ENCODE data around the gene TAF6L.
A peak's percentile ranks its signal among the peaks of the same experiment; 100 is the strongest.
"Not testable (repeated sequence)": the region's sequence is repeated elsewhere in the genome, so short reads cannot be mapped to it uniquely, and the experiment has no call there.

TAF6L gene

DNA sequence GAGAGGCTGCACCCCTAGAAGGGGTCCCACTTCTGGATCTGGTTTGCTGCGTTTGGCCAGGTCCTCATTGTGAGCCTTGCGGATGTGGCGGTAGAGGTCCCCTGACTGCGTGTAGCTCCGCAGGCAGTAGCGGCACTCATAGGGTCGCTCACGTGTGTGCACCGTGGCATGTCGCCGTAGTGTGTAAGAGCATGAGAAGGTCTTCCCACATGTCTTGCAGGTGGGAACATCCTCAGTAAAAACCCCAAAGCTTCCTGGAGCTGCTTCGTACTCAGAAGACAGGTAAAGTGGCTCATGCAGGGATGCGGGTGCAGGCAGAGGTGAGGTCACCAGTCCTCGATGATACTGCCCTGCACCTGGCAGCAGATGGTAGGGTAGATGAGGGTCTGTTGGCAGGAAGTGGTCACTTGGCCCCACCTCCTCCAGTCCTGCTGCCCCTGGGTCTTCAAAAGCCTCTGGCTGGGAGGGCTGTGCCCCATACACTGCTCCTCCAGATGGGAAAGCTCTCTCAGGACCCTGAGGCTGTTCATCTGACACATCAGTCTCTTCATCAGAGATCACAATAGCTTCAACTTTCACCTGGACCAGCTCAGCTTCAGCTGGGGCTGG lies 18.9 kb upstream of the TAF6L start:
- H3K4me1 Mint-ChIP-seq, result peaks cover 28% of the 10 kb centered on the region
- peak overlapping the region; percentile 79 for H3K27ac Mint-ChIP-seq
- H3K36me3 Mint-ChIP-seq, result peaks cover 7% of the 10 kb centered on the region
- no peak overlapping the region for H3K4me3 Mint-ChIP-seq
- no peaks in the 10 kb centered on the region for H3K9me3 Mint-ChIP-seq
- ATAC-seq, result no peak
- H3K27me3 Mint-ChIP-seq, result no peaks in the 10 kb centered on the region

DNA sequence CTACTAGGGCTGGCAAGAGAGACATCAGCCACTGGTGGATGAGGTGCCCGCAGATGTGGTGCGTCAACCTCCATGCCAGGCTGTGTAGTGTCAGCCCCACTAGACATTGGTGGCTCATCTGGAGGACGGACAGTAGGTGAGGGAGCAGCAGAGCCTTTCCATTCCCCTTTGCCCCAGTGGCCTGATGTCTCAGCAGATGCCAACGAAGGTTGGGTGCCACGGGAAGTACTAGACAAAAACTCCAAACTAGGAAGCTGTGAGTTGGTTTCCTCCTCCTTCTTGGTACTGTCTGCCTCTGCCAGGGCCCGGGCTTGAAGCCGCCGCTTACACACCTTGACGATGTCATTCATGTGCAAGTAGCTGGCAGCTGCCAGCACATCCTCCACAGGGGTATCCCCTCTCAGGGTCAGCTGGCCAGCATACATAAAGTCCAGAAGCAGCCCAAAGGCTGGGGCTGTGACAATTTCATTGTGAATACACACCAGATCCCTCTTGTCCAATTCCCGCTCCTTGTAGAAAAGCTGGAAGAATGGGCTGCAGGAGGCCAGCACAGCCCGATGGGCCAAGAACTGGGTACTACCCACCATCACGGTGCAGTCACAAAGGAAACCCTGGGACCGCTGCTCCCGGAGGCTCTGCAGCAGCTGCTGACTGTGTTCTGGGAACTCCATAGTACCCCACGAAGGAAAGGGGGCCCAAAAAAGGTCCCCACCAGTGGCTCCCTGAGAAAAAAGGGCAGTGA lies 18.0 kb upstream of the TAF6L start:
- H3K36me3 Mint-ChIP-seq, result peaks cover 7% of the 10 kb centered on the region
- peak overlapping the region; percentile 79 for H3K27ac Mint-ChIP-seq
- peaks cover 28% of the 10 kb centered on the region for H3K4me1 Mint-ChIP-seq
- H3K27me3 Mint-ChIP-seq, result no peaks in the 10 kb centered on the region
- no peaks in the 10 kb centered on the region for H3K9me3 Mint-ChIP-seq
- peak overlapping the region; percentile 88 for H3K4me3 Mint-ChIP-seq
- ATAC-seq, result no peak

DNA sequence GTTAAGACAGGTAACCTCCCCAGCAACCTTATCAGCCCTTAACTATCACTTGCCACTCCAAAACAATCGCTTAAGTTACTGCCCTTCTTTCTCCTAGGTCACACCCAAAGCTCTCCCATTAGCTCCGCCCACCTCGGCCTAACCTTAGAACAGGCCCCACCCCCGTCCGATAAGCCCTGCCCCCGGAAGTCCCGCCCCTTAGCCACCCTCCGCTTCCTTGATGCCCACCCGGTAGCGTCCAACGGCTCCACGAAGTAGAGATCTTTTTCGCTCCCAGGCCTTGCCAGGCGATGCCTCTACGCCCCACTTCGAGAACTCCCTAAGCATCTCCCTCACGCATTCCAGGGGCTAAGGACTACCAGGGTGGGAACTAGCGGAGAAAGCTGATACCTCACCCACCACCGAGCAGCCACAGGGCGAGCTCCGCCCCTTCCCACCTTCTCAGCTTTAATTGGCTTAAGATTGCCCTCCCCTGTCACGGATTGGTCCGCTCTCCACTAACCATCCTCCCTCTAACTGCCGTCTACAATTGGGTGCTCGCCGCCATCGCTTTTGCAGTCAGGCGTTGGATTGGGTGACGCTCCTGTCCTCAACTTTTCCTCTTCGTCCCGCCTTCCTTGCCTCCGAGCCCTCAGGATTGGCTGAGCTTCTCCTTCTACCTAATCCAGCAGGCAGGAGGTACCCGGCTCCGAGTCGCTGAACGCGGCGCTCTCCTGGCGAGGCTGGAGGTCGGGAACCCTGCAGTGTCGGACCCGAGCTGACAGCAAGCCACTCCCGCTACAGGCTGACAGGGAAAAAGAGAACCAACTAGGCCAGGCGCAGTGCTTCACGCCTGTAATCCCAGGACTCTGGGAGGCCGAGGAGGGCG lies 17.2 kb upstream of the TAF6L start, which contains the start of gene ZBTB3:
Gene ZBTB3, minus strand, starts transcription at position 425 of the 868 bp plus-strand sequence. CDS start 496 bp downstream, outside the sequence.
- H3K4me1 Mint-ChIP-seq, result peaks cover 23% of the 10 kb centered on the region
- ATAC-seq, result peak; percentile 99
- peak within 1 kb of the TSS; percentile 79 for H3K27ac Mint-ChIP-seq
- peak within 1 kb of the TSS; percentile 88 for H3K4me3 Mint-ChIP-seq
- H3K27me3 Mint-ChIP-seq, result no peaks in the 10 kb centered on the region
- H3K9me3 Mint-ChIP-seq, result no peaks in the 10 kb centered on the region
- peaks cover 3% of the 10 kb centered on the region for H3K36me3 Mint-ChIP-seq

DNA sequence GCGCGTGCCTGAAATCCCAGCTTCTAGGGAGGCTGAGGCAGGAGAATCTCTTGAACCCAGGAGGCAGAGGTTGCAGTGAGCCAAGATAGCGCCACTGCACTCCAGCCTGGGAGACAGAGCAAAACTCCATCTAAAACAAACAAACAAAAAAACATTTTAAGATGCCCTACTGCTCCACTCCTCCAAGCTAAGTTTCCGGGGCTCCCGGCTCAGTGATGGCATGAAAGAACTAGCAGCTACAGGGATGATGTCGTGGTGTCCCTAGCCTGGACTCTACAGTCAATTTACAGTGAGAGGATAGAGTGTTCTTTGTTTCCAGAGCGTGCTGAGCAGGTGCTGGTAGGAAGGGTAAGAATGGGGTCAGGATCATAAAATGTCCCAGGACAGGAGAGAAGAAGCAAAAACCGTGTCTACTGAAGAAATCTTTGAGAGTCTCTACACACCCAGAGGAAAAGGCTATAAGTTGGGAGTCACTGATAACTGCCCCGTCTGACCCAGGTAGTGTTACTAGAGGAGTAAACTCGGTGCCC lies 16.0 kb upstream of the TAF6L start:
- no peak for ATAC-seq
- Mint-ChIP-seq H3K27me3 (no peaks in the 10 kb centered on the region), H3K27ac (no peak overlapping the region), H3K4me3 (peak overlapping the region; percentile 40), H3K4me1 (peaks cover 18% of the 10 kb centered on the region), H3K9me3 (no peaks in the 10 kb centered on the region), H3K36me3 (no peaks in the 10 kb centered on the region)

DNA sequence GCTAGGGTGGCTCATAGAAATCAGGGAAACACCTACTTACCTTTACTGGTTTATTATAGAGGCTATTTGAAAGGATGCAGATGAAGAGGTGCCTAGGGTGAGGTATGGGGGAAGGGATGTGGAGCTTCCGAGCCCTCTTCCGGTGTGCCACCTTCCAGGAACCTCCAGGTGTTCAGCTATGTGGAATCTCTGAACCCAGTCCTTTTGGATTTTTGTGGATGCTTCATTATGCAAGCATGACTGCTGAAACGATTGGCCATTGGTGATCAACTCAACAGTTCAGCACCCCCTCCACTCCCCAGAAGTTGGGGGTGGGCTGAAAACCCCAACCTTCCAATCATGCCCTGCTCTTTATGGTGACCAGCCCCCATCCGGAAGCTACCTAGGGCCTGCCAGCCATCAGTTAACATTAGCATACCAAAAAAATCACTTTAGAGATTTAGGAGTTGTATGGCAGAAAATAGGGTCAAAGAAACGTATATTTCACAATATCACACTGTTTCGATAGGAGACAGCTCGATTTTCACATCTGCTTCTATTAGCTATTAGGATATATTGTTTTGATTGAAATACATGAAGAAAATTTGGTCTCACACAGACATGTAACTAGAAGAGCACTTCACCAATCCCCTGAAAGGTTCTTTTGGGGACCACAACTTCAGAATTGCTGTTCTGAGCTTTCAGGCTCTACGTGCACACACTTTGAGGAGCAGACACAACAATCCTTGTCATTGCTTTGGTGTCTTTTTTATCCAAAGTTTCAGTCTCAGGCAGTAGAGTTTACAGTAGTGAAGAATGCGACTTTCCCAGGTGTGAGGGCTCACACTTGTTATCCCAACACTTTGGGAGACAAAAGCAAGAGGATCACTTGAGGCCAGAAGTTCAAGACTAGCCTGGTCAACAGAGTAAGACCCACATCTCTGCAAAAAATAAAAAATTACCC lies 13.1 kb upstream of the TAF6L start:
- ATAC-seq, result no peak
- Mint-ChIP-seq H3K9me3 (no peaks in the 10 kb centered on the region), H3K36me3 (no peaks in the 10 kb centered on the region), H3K4me3 (no peak overlapping the region), H3K27me3 (no peaks in the 10 kb centered on the region), H3K4me1 (peaks cover 25% of the 10 kb centered on the region), H3K27ac (no peak overlapping the region)

DNA sequence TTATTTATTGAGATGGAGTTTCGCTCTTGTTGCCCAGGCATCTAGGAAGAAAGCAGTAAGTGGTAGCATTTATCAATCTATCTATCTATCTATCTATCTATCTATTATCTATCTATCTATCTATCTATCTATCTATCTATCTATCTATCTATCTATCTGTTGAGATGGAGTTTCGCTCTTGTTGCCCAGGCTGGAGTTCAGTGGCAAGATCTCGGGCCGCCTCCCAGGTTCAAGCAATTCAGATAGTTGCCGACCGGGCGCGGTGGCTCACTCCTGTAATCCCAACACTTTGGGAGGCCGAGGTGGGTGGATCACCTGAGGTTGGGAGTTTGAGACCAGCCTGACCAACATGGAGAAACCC lies 10.3 kb upstream of the TAF6L start:
- peak overlapping the region; percentile 91 for H3K27ac Mint-ChIP-seq
- not testable (repeated sequence) for H3K27me3 Mint-ChIP-seq, ATAC-seq, H3K36me3 Mint-ChIP-seq, H3K9me3 Mint-ChIP-seq
- H3K4me1 Mint-ChIP-seq, result peaks cover 20% of the 10 kb centered on the region
- H3K4me3 Mint-ChIP-seq, result peak overlapping the region; percentile 88

DNA sequence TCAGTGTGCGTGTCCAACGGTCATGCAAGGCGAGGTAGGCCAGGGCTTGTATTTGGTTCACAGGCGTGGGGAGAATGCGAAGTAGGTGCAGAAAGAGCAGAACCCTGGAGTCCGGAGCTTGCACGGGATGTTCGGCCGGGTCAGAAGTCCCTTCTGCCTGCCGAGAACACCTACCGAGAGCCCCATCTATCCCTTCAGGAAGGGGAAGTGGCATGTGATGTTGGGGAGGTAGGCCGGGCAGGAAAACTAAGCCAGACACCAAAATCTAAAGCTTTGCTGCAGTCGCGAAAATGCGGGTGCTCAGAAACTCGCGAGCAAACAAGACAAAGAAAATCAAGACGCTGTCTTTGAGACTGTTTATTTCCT lies 435 bp upstream of the TAF6L start:
- H3K4me1 Mint-ChIP-seq, result peaks cover 32% of the 10 kb centered on the region
- H3K9me3 Mint-ChIP-seq, result no peaks in the 10 kb centered on the region
- peak overlapping the region; percentile 99 for H3K4me3 Mint-ChIP-seq
- H3K36me3 Mint-ChIP-seq, result peaks cover 11% of the 10 kb centered on the region
- ATAC-seq, result peak; percentile 25
- H3K27me3 Mint-ChIP-seq, result no peaks in the 10 kb centered on the region
- H3K27ac Mint-ChIP-seq, result peak overlapping the region; percentile 99

DNA sequence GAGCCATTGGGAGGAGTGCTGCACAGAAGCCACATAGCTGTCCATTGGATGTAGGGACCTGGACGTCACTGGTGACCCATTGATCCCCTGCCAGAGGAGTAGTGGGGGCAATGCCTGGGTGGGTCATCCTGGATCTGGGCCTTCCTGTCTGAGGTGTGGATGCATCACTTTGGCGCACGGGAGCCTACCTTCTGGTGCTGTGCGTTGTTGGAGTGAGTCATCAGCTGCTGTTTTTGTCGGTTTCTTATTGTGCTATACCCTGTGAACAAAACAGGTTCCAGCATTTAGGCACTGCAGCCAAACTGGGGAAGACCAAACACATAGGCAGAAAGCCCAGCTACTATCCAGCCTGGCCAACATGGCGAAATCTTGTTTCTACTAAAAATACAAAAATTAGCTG lies 3.2 kb downstream of the TAF6L start:
- no peak for ATAC-seq
- no peak overlapping the region for H3K27ac Mint-ChIP-seq
- H3K9me3 Mint-ChIP-seq, result no peaks in the 10 kb centered on the region
- peaks cover 36% of the 10 kb centered on the region for H3K4me1 Mint-ChIP-seq
- H3K27me3 Mint-ChIP-seq, result no peaks in the 10 kb centered on the region
- peaks cover 37% of the 10 kb centered on the region for H3K36me3 Mint-ChIP-seq
- H3K4me3 Mint-ChIP-seq, result no peak overlapping the region

DNA sequence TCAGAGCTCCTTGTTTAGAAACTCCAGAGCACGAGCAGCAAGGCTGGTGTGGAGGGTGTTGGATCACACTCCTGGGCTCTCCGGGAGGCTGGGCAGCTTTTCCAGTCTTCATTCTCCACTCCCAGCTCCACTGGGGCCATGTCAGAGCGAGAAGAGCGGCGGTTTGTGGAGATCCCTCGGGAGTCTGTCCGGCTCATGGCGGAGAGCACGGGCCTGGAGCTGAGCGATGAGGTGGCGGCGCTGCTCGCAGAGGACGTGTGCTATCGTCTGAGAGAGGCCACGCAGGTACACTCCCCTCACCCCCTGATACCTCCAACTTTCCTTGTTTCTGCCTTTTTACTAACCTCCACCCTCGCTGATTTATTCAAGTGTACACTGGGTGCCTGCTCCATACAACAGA lies 4.5 kb downstream of the TAF6L start:
- H3K36me3 Mint-ChIP-seq, result peaks cover 37% of the 10 kb centered on the region
- H3K27ac Mint-ChIP-seq, result peak overlapping the region; percentile 32
- H3K4me3 Mint-ChIP-seq, result no peak overlapping the region
- no peaks in the 10 kb centered on the region for H3K9me3 Mint-ChIP-seq
- no peak for ATAC-seq
- peaks cover 24% of the 10 kb centered on the region for H3K4me1 Mint-ChIP-seq
- no peaks in the 10 kb centered on the region for H3K27me3 Mint-ChIP-seq

DNA sequence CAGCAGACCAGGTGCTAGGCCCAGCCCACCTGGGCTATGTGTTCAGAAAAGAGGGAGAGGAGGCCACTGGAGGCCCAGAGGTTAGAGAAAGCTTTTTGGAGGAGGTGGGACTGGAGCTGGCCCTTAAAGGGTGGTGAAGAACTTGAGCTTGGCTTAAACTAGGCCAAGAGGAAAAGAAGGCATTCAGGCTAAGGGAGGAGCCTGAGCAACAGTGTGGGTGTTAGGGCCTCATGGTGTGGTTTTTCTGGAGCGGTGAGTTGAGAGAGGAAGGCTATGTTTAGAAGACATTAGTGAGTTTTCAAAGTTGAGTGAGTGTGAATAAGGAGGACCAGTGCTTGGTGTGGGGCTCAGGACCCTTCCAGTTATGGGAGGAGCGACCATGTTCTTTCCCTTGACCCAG lies 6.2 kb downstream of the TAF6L start:
- ATAC-seq, result no peak
- Mint-ChIP-seq H3K4me1 (peaks cover 12% of the 10 kb centered on the region), H3K27me3 (no peaks in the 10 kb centered on the region), H3K4me3 (no peak overlapping the region), H3K36me3 (peaks cover 38% of the 10 kb centered on the region), H3K27ac (peak overlapping the region; percentile 55), H3K9me3 (no peaks in the 10 kb centered on the region)

DNA sequence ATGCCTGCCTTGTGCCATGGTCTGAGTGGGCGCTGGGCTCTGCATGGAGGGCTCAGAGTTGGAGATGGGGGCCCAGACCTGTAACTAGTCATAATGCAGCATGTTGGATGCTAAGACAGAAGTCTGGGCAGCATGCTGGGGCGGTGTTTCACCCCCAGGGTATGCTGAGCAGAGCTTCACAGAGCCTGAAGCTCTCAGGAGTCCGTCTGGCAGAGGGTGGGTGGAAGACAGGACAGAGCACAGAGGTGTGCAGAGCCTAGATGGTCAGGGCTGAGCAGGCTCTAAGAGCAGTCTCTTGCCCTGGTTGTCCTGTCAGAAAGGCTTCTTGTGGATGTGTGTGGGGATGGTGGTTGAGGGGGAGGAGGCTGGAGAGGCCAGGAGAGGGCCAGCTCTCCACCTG lies 7.2 kb downstream of the TAF6L start:
- Mint-ChIP-seq H3K27me3 (no peaks in the 10 kb centered on the region), H3K4me3 (no peak overlapping the region), H3K27ac (no peak overlapping the region), H3K36me3 (peaks cover 45% of the 10 kb centered on the region), H3K4me1 (peaks cover 10% of the 10 kb centered on the region), H3K9me3 (no peaks in the 10 kb centered on the region)
- ATAC-seq, result no peak

DNA sequence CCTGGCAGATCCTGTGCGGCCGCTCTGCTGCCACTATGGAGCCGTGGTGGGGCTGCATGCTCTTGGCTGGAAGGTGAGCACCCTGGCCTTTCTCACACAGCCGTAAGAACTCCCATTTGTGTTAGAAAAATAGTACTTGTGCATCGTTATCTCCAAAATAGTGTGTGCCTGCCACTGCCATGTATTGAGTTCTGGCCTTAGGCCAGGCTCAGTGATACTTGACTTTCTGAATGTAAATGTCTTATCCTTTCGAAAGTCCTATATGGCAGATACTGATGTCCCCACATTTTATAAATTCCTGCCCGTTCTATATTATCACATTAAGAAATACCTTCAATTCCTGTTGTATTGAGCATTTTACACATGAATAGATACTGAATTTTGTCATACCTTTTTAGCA lies 11.6 kb downstream of the TAF6L start:
- Mint-ChIP-seq H3K4me1 (peaks cover 10% of the 10 kb centered on the region), H3K27me3 (no peaks in the 10 kb centered on the region), H3K27ac (no peak overlapping the region), H3K36me3 (peaks cover 21% of the 10 kb centered on the region), H3K9me3 (no peaks in the 10 kb centered on the region), H3K4me3 (no peak overlapping the region)
- no peak for ATAC-seq

DNA sequence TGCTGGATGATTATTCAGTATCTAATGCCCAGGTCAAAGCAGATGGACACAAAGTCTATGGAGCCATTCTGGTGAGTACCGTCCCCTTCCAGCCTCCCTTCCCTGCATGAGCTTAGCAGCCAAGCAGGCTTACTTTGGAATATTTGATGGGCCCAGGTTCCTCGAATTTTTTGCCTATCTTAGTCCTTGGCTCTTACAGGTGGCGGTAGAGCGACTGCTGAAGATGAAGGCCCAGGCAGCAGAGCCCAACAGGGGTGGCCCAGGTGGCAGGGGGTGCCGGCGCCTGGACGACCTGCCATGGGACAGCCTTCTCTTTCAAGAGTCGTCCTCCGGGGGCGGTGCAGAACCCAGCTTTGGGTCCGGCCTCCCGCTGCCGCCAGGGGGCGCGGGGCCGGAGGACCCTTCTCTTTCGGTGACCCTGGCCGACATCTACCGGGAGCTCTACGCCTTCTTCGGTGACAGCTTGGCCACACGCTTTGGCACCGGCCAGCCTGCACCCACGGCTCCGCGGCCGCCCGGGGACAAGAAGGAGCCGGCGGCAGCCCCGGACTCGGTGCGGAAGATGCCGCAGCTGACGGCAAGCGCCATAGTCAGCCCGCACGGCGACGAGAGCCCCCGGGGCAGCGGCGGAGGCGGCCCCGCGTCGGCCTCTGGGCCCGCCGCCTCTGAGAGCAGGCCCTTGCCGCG lies 15.3 kb downstream of the TAF6L start:
- H3K9me3 Mint-ChIP-seq, result no peaks in the 10 kb centered on the region

More for the DNA sequence above, 15.3 kb downstream of the TAF6L start:
- Mint-ChIP-seq H3K27ac (peak overlapping the region; percentile 96), H3K36me3 (peaks cover 31% of the 10 kb centered on the region), H3K27me3 (no peaks in the 10 kb centered on the region), H3K4me1 (peaks cover 36% of the 10 kb centered on the region), H3K4me3 (peak overlapping the region; percentile 87)
- ATAC-seq, result peak; percentile 91
